Skeletal muscle tissue (tissue), 4 donors: Measurements from ENCODE around the gene UTP25. TPM values are rescaled to one million over a fixed set of nuclear protein-coding genes. Genes with fewer than 3 reads are reported as not detected.

ENCODE experiments used
- H3K27ac ChIP-seq: one replicate; pipeline ENCODE4 v1.7.0; 2013; ENCODE audit warnings: mild to moderate bottlenecking, low read depth, low read length, inconsistent platforms
- H3K27me3 ChIP-seq, 3 donors: one replicate each; pipeline ENCODE4 v1.7.0; 2013; ENCODE audit warnings: low read length in 3 of 3; ENCODE audit not compliant: control insufficient read depth in 3 of 3, insufficient read depth in 3 of 3
- H3K36me3 ChIP-seq, 3 donors: one replicate each; pipeline ENCODE4 v1.7.0; 2013; ENCODE audit warnings: low read length in 3 of 3; ENCODE audit not compliant: control insufficient read depth in 3 of 3, insufficient read depth in 3 of 3
- H3K4me1 ChIP-seq, 3 donors: one replicate each; pipeline ENCODE4 v1.7.0; 2013; ENCODE audit warnings: low read length in 3 of 3, mild to moderate bottlenecking in 3 of 3; ENCODE audit not compliant: control insufficient read depth in 3 of 3, insufficient read depth in 3 of 3
- H3K4me3 ChIP-seq, 3 donors: one replicate each; pipeline ENCODE4 v1.7.0; 2013; ENCODE audit warnings: low read length in 3 of 3
- H3K9ac ChIP-seq, 3 donors: one replicate each; pipeline ENCODE4 v1.7.0; 2013; ENCODE audit warnings: low read length in 3 of 3, mild to moderate bottlenecking in 3 of 3, moderate library complexity in 2 of 3, low read depth in 1 of 3
- H3K9me3 ChIP-seq, 3 donors: one replicate each; pipeline ENCODE4 v1.7.0; 2013; ENCODE audit warnings: low read length in 3 of 3; ENCODE audit not compliant: control insufficient read depth in 3 of 3
- total RNA-seq: library from RNA; depleted of rRNA; stranded (reverse); fragments of >200 nt; gene quantifications from one replicate; pipeline ENCODE4 v1.2.3, GENCODE V29; 2014
- donor health status: Osteomylitis.

Gene UTP25
- total RNA-seq, 1 donor from 2014 or later: 4.7 TPM

DNA sequence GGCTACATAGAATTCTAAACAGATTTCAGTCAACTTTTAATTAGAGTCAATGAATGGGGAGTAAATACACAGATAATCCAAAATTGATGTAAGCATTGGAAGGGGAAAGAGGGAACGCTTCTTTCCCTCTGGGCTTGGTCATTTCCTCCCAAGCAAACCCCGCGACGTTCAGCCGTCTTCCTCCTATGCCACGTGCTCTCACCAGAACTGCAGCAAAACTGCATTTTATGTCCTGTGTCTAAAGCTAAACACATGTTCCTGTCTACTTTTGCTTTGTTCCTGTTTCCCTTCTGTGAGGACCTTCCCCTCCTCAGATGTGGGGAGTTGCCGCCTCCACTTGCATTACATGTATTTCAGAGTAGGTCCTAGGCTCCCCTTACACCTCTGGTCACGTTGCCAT, 27.2 kb downstream of the UTP25 start:
- Histone ChIP-seq H3K27me3 (no peaks in the 10 kb centered on the region), H3K36me3 (peaks cover 16 to 36% (median 19%) of the 10 kb centered on the region in 3 donors), H3K4me1 (no peaks in the 10 kb centered on the region), H3K9ac (no peak overlapping the region), H3K27ac (no peak overlapping the region), H3K4me3 (no peak overlapping the region), H3K9me3 (no peaks in the 10 kb centered on the region)

DNA sequence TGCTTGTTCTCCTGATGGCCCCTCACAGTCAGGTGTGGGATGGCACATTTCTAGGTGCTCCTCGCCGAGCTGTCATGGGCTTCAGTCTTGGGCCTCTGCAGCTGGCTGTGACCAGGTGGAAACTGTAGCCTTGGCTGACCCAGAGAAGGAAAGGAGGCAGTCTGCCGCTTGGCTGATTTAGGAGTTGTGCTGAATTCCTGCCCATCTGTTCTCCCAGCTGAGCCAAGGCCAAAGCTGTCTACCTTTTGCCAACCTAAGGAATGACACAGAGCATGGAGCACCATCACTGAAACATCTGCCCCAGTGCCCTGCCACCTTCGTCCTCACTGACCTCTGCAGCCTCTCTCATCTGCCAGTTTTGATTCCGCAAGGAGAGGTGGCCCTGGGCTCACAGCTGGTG, 27.9 kb downstream of the UTP25 start:
- Histone ChIP-seq H3K36me3 (peaks cover 13 to 32% (median 18%) of the 10 kb centered on the region in 3 donors), H3K9ac (no peak overlapping the region), H3K27ac (no peak overlapping the region), H3K4me1 (no peaks in the 10 kb centered on the region), H3K9me3 (no peaks in the 10 kb centered on the region), H3K4me3 (no peak overlapping the region), H3K27me3 (no peaks in the 10 kb centered on the region)

DNA sequence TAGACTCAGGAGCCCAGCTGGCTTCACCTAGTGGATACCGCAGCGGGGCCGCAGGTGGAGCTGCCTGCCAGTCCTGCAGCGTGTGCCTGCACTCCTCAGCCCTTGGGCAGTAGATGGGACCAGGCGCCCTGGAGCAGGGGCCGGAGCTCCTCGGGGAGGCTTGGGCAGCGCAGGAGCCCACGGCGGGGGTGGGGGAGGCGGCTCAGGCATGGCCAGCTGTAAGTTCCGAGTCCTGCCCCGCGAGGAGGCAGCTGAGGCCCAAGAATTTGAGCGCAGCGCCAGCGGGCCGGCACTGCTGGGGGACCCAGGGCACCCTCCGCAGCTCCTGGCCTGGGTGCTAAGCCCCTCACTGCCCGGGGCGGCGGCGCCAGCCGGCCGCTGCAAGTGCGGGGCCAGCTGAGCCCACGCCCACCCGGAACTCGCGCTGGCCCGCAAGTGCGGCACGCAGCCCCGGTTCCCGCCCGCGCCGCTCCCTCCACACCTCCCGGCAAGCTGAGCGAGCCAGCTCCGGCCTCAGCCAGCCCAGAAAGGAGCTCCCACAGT, 30.9 kb downstream of the UTP25 start:
- H3K27me3 ChIP-seq: peaks cover 0 to 16% (median 7%) of the 10 kb centered on the region in 3 donors
- H3K4me3 ChIP-seq: no peak overlapping the region
- H3K36me3 ChIP-seq: peaks cover 5 to 19% (median 8%) of the 10 kb centered on the region in 3 donors
- no peak overlapping the region for H3K27ac ChIP-seq
- H3K9me3 ChIP-seq: no peaks in the 10 kb centered on the region
- H3K4me1 ChIP-seq: peaks cover 0 to 3% (median 0%) of the 10 kb centered on the region in 3 donors
- no peak overlapping the region for H3K9ac ChIP-seq

DNA sequence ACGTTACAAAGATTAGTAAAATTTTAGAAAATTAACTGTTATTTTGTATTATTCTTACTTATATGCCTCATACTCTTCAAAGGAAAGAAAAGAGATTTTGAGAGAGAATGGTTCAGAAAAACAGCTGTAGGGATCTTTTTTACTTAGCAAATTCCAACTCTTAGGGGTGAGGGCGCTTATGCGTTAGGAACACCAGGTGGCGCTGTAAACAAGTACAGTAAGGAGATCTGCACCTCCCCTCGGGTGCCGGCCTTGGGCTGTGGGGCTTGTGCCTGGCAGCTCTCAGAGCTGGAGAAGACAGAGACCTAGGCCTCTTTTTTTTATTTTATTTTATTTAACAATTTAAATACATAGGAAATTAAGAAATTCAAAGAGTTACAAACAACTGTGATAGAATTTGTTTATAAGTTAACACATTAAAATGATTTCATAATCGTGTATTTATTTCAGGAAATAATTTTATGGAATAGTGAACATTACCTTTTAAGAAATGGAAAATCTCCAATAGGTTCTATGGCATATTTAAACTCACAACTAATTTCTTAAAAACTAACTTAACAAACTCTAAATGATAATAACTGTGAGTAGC, 32.6 kb downstream of the UTP25 start:
- Histone ChIP-seq H3K27ac (no peak overlapping the region), H3K4me3 (no peak overlapping the region), H3K36me3 (peaks cover 0 to 1% (median 0%) of the 10 kb centered on the region in 3 donors), H3K27me3 (peaks cover 0 to 16% (median 7%) of the 10 kb centered on the region in 3 donors), H3K4me1 (peaks cover 0 to 3% (median 0%) of the 10 kb centered on the region in 3 donors), H3K9ac (no peak overlapping the region), H3K9me3 (no peaks in the 10 kb centered on the region)

DNA sequence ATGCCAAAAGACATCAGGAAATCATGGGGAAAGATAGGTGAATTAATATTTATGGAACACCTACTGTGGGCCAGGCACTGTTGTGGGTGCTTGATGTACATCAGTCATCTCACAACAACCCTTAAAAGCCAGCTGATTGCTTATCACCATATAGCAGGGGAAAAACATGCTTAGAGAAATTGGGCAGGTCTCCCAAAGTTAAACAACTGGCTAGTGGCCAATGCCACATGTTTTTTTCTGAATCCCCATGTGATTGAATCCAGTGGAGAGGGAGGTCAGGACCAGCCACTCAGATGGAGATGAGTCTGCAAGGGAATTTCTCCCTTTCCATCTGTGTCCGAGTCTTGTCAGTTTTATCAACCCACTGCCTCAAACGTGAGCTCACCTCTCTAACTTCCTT, 33.5 kb downstream of the UTP25 start:
- Histone ChIP-seq H3K9ac (no peak overlapping the region), H3K27ac (no peak overlapping the region), H3K9me3 (no peaks in the 10 kb centered on the region), H3K4me3 (no peak overlapping the region), H3K4me1 (peaks cover 0 to 3% (median 0%) of the 10 kb centered on the region in 3 donors), H3K27me3 (peaks cover 0 to 16% (median 7%) of the 10 kb centered on the region in 3 donors), H3K36me3 (no peaks in the 10 kb centered on the region)

DNA sequence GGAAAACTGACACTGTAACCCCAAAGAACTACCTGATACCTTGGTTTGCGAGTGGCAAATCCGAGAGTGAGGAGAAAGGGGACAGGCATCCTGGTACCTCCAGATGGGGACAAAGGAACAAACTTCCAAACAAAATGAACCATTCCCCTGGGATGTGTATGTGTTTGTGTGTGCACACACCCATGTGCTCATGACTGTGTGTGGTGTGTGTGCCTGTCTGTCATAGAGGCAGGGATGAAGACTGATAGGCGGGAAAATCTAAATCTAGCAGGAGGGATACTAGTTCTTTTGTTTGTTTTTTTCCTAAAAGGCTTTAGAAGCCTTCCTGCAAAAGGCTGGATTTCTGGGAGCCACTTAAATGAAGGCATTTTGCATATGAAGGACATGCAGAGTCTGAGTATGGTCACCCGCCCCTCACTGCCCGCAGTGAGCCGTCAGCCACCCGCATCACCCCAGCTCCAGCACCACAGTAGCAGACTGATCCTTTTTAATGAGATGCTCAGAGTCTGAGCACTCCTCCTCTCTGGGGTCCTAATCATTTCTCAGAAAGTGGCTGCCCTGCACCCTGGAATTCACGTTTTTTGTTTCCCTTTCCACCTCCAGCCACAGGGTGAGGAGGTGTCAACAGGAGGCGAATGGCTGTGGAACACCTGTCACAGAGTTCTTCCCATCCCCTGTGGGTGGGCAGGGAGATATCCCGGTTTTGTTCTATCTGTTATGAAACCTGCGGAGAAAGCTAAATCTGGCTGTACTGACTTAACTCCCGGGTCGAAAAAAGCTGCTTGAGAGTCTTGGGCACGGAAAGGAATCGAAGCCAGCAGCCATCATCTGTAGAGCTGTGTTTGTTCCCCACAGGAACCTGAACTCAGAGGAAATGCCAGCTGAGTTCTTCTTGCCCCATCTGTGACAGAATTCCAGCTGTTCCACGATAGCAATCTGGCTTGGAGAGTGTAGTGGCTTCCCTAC, 34.9 kb downstream of the UTP25 start:
- H3K9ac ChIP-seq: no peak overlapping the region

DNA sequence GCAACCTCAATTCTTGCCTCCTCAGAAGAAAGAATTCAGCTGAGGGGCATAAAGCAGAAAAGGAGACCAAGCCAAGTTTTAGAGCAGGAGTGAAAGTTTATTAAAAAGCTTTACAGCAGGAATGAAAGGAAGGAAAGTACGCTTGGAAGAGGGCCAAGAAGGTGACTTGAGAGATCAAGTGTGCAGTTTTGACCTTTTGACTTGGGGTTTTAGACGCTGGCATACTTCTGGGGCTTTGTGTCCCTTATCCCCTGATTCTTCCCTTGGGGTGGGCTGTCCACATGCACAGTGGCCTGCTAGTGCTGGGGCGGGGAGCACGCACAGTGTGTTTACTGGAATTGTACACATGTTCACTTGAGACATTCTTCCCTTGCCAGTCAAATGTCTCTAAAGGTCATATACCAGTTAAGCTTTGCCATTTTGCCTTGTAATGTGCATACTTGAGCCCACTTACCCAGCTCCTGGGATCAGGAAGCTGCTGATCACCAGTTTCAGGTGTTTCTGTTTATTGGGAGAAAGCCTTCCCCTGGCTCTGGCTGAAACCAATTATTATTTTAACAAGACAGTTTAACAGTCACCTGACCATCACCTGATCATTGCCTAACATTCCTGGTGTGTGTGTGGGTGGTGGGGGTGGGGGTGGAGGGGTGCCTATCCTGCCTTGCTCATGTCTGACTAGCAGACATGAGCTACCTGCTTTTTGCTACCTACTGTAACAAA, 36.2 kb downstream of the UTP25 start:
- Histone ChIP-seq H3K4me3 (no peak overlapping the region), H3K27ac (no peak overlapping the region), H3K36me3 (no peaks in the 10 kb centered on the region), H3K9ac (no peak overlapping the region), H3K27me3 (peaks cover 0 to 16% (median 7%) of the 10 kb centered on the region in 3 donors), H3K4me1 (peaks cover 0 to 3% (median 0%) of the 10 kb centered on the region in 3 donors), H3K9me3 (no peaks in the 10 kb centered on the region)

More for the DNA sequence above, 34.9 kb downstream of the UTP25 start:
- Histone ChIP-seq H3K4me3 (no peak overlapping the region), H3K27ac (no peak overlapping the region), H3K36me3 (no peaks in the 10 kb centered on the region), H3K27me3 (peaks cover 0 to 16% (median 7%) of the 10 kb centered on the region in 3 donors), H3K4me1 (peaks cover 0 to 3% (median 0%) of the 10 kb centered on the region in 3 donors), H3K9me3 (no peaks in the 10 kb centered on the region)

DNA sequence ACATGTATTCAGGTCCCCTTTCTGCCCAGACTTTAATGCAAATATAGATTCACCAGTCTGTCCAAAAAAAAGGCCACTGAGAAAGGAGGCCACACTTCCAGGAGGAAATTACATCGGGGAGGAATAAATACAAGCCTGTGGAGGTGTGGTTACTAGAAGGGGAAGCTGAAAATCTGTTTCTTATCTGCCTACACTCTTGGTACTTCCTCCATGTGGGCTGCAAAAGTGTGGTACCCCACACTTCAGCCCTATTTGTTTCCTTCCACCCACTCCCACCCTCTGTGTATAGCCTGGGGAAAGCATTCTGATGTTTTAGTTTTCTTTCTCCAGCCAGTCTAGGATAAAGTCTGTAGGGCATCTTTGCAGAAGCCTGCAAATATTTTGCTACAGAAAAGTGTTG, 38.4 kb downstream of the UTP25 start:
- H3K9me3 ChIP-seq: no peaks in the 10 kb centered on the region
- H3K36me3 ChIP-seq: no peaks in the 10 kb centered on the region
- no peak overlapping the region for H3K4me3 ChIP-seq
- H3K4me1 ChIP-seq: peaks cover 0 to 3% (median 0%) of the 10 kb centered on the region in 3 donors
- H3K27ac ChIP-seq: no peak overlapping the region
- no peak overlapping the region for H3K9ac ChIP-seq
- H3K27me3 ChIP-seq: peaks cover 0 to 13% (median 7%) of the 10 kb centered on the region in 3 donors

DNA sequence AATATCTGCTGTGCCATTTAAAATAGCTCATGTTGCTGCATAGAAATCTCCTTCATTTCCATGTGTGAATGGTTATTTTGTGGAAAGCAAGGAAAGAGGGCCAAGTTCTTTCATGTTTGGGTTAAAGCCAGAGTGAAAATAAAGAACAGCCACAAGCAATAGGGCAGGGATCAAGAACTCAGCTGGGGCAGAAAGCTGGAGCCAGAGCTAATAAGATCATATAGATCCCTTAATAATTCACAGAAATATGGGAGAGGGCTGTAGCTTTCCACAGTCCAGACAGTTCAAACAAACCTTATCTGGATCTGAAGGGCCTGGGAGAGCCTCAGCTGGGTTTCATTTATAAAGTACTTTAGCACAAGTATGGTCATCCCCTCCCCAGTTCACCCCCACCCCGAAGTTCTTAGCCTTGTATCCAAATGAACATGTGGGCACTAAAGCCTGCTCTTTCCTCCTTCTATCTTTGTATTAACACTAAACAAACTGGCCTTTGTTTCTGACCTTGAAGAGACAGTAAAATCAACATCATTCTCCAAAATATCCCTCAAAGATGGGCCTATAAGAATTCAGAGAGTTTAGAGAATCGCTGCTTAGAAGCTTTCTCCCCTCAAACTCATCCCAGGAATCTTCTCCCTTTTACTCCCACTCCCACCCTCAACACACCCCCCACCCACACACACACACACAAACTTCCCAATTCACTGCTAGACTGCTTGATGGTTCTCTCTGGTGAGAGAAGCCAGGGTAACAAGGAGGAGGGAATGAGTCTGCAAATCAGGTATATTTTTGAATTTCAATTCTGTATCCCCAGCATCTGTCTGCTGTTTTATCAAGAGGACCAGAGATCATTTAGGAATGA, 41.7 kb downstream of the UTP25 start:
- H3K4me3 ChIP-seq: no peak overlapping the region
- no peak overlapping the region for H3K27ac ChIP-seq
- H3K27me3 ChIP-seq: peaks cover 0 to 4% (median 3%) of the 10 kb centered on the region in 3 donors
- no peaks in the 10 kb centered on the region for H3K9me3 ChIP-seq
- H3K4me1 ChIP-seq: no peaks in the 10 kb centered on the region
- no peak overlapping the region for H3K9ac ChIP-seq
- H3K36me3 ChIP-seq: no peaks in the 10 kb centered on the region
